Transverse colon (tissue), 4 donors: Measurements from ENCODE around the gene SUSD4. TPM values are rescaled to one million over a fixed set of nuclear protein-coding genes. Genes with fewer than 3 reads are reported as not detected.

ENCODE experiments used
- DNase-seq: peaks from one replicate; pipeline ENCODE4 v3.0.0-alpha.2; 2019
- H3K27ac ChIP-seq, 4 donors: fragments of 200-600 bp; sonication (generic); 2 replicates each; pipeline ENCODE4 v1.5.1; 2016 to 2018; ENCODE audit warnings: inconsistent platforms in 4 of 4
- H3K27me3 ChIP-seq: fragments of 200-600 bp; sonication (generic); 2 replicates; pipeline ENCODE4 v1.5.1; 2017; ENCODE audit warnings: inconsistent platforms
- H3K36me3 ChIP-seq, 4 donors: fragments of 200-600 bp; sonication (generic); 2 replicates each; pipeline ENCODE4 v1.5.1; 2017 to 2019; ENCODE audit warnings: inconsistent platforms in 4 of 4
- H3K4me1 ChIP-seq, 4 donors: fragments of 200-600 bp; sonication (generic); 2 replicates each; pipeline ENCODE4 v1.5.1; 2017 to 2020; ENCODE audit warnings: inconsistent platforms in 4 of 4
- H3K4me3 ChIP-seq, 4 donors: fragments of 200-600 bp; sonication (generic); 1 replicate in 1 of 4; 2 replicates in 3 of 4; pipeline versions ENCODE4 v1.5.1 to v1.6.1; 2017 to 2019; ENCODE audit warnings: inconsistent platforms in 4 of 4
- H3K9me3 ChIP-seq, 2 donors: fragments of 200-600 bp; sonication (generic); 2 replicates each; pipeline ENCODE4 v1.5.1; 2017 to 2019; ENCODE audit warnings: inconsistent platforms in 2 of 2
- EP300 ChIP-seq: sonication (generic); formaldehyde crosslinking; IDR thresholded peaks from one replicate; pipeline ENCODE4 v1.6.1; 2017; ENCODE audit warnings: antibody characterized with exemption, low read depth
- POLR2A ChIP-seq: fragments of 450-650 bp; IDR thresholded peaks from one replicate; pipeline ENCODE4 v1.6.1; 2016; ENCODE audit warnings: antibody characterized with exemption, mild to moderate bottlenecking, moderate library complexity
- POLR2AphosphoS5 ChIP-seq, 3 donors: sonication (generic); formaldehyde crosslinking; IDR thresholded peaks; one replicate each; pipeline ENCODE4 v1.6.1; 2016; ENCODE audit warnings: antibody characterized with exemption in 3 of 3
- WGBS, 2 donors: methylation state at CpG; one replicate each; pipeline ENCODE4 v1.1.5; 2018; ENCODE audit warnings: low coverage in 1 of 2; 5-methylcytosine and 5-hydroxymethylcytosine counted together
- in situ Hi-C, 4 donors: fragments of 200-750 bp; cut with MboI; loops; one replicate each; pipeline versions ENCODE4 v1.15.0 to v1.15.1; 2017; ENCODE audit warnings: low sequenced_read_pairs in 3 of 4, low pct_ligation_motif_present in 1 of 4, low pct_unique_long_range_greater_than_20kb in 1 of 4
- intact Hi-C: fragments of 100-400 bp; cut with DNase I; formaldehyde crosslinking; loops from one replicate; pipeline ENCODE4 v1.15.1; 2023; ENCODE audit warnings: low total_unique reads
- total RNA-seq, 4 donors: library from RNA; depleted of rRNA; stranded (reverse); fragments of >200 nt; gene quantifications; one replicate each; pipeline ENCODE4 v1.1.0, GENCODE V29; 2016
- TF ChIP-seq, protein P1 (sequence below), 5 experiments: fragments of 200-600 bp in 3 of 5; fragments of 450-650 bp in 2 of 5; sonication (generic) in 3 of 5; IDR thresholded peaks; 1 replicate in 2 of 5; 2 replicates in 3 of 5; pipeline ENCODE4 v1.5.1; 2016 to 2017; ENCODE audit warnings: antibody characterized with exemption in 5 of 5, inconsistent platforms in 3 of 5, mild to moderate bottlenecking in 2 of 5, moderate library complexity in 1 of 5

Gene SUSD4
- total RNA-seq, 4 donors from 2014 or later = 0.32 to 1.2 TPM; not detected in 2

DNA sequence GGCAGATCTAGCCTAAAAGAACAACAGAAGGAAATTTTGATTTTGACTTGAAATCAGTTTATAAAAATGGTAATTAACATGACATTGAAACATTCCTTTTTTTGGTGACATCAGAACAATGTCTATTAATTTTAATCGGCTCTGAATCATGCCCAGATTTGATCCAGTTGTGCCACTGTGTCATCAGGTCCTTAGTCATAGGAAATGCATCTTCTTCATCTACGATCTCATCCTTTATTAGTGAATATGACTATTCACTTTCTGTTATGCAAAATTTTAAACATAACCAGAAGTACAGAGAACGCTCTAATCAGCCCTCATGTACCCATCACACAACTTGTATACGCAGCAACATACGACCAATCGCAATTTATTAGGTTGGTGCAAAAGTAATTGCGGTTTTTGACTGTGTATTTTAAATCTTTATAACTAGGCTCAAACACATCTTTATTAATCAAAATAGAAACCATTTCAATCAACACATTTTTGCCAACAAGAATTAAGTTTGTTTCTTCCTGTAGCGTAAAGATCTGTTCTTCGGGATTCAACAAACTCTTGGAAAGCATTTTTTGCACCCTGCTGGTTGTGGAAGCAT is 180.6 kb downstream of the SUSD4 start:
- H3K27me3 ChIP-seq = no peaks in the 10 kb centered on the region
- no peak overlapping the region for H3K27ac ChIP-seq
- no peak for DNase-seq
- H3K4me3 ChIP-seq = no peak overlapping the region
- in situ Hi-C loops (no loop called here), intact Hi-C loops (no loop called here)
- H3K36me3 ChIP-seq = no peaks in the 10 kb centered on the region
- WGBS, 2 donors = 87 to 92% methylated on average over 9 of the region's 9 CpGs
- H3K9me3 ChIP-seq = no peaks in the 10 kb centered on the region
- TF ChIP-seq POLR2AphosphoS5 (IDR thresholded peaks at IDR 0.05) (no peak), POLR2A (no peak), EP300 (no peak)
- TF ChIP-seq, protein P1, sequence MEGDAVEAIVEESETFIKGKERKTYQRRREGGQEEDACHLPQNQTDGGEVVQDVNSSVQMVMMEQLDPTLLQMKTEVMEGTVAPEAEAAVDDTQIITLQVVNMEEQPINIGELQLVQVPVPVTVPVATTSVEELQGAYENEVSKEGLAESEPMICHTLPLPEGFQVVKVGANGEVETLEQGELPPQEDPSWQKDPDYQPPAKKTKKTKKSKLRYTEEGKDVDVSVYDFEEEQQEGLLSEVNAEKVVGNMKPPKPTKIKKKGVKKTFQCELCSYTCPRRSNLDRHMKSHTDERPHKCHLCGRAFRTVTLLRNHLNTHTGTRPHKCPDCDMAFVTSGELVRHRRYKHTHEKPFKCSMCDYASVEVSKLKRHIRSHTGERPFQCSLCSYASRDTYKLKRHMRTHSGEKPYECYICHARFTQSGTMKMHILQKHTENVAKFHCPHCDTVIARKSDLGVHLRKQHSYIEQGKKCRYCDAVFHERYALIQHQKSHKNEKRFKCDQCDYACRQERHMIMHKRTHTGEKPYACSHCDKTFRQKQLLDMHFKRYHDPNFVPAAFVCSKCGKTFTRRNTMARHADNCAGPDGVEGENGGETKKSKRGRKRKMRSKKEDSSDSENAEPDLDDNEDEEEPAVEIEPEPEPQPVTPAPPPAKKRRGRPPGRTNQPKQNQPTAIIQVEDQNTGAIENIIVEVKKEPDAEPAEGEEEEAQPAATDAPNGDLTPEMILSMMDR (IDR thresholded peaks at IDR 0.05) = no peak
- no peaks in the 10 kb centered on the region for H3K4me1 ChIP-seq

DNA sequence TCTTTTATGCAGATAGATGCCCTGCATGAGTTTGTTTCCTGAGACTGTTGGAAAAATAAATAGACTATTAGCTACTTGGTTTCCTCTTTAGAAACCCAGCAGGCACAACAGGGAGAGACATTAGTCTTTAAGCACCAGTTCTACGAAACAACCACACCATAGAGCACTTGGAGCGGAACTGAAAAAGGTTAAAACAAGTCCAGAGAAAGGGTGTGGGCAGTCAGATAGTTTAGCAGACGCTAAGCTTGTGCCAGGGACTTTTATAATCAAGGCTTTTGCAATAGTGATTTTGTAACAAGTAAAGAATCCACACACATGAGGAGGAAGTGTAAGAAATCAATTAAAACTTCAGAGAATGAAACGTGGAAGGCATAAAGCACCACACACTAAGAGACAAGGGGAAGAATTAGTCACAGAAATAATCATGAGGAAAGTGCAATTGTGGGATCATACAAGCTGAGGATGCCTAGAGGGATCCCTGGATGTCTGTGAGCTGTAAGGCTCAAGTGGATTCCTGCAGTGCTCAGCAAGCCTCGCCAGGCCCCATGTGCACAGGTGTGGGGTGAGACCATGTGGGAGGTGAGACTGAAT is 183.2 kb downstream of the SUSD4 start:
- Histone ChIP-seq H3K36me3 (no peaks in the 10 kb centered on the region), H3K4me3 (no peak overlapping the region), H3K27ac (peak overlapping the region; percentile 17 to 50 (median 38)), H3K9me3 (no peaks in the 10 kb centered on the region), H3K27me3 (no peaks in the 10 kb centered on the region), H3K4me1 (no peaks in the 10 kb centered on the region)
- 43 to 52% methylated on average over 4 to 5 of the region's 5 CpGs for WGBS, 2 donors
- intact Hi-C loops = no loop called here
- DNase-seq = no peak
- TF ChIP-seq POLR2AphosphoS5 (IDR thresholded peaks at IDR 0.05) = peak in 1 of 3 donors; percentile 32
- TF ChIP-seq, protein P1 (IDR thresholded peaks at IDR 0.05) = no peak
- in situ Hi-C loops = no loop called here

DNA sequence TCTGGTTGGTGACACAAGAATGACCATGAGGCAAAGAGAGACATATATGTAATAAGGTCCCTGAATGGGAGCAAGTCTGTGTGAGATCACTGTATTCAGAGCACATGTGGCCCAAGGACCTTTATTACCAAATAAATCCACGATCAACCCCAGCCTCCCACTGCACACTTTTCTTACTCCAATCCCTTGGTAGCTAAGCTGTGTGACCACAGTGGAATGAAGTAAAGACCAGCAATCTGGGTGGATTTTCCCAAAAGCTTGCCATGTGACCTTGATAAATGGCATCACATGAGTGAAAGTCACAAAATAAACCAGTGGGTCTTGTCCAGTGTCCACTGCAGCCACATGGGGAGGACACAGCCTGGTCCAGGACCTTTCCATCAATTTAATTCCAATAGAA is 184.2 kb downstream of the SUSD4 start:
- Histone ChIP-seq H3K27me3 (no peaks in the 10 kb centered on the region), H3K4me1 (no peaks in the 10 kb centered on the region), H3K4me3 (no peak overlapping the region), H3K27ac (no peak overlapping the region), H3K9me3 (no peaks in the 10 kb centered on the region), H3K36me3 (no peaks in the 10 kb centered on the region)
- TF ChIP-seq POLR2AphosphoS5 (IDR thresholded peaks at IDR 0.05) (no peak), EP300 (no peak), POLR2A (no peak)
- TF ChIP-seq, protein P1 (IDR thresholded peaks at IDR 0.05) = no peak
- DNase-seq = no peak
- in situ Hi-C loops = no loop called here
- WGBS, 2 donors = 55% methylated on average over 1 of the region's 1 CpG; no CpG with 5 or more reads in 1 of the 2 donors
- intact Hi-C loops = no loop called here

DNA sequence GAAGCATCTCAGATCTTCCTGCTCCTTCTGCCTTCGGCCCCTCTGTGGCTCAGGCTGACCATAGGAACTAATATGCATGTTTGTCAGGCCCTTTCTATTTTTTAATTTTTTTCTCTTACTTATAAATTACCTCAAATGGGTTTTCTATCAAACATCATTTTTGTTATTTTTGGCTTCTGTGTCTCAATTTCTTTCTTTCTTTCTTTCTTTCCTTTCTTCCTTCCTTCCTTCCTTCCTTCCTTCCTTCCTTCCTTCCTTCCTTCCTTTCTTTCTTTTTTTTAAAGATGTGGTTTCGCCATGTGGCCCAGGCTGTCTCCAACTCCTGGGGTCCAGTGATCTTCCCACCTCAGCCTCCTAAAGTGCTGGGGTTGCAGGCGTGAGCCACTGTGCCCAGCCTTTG is 184.7 kb downstream of the SUSD4 start:
- no peaks in the 10 kb centered on the region for H3K36me3 ChIP-seq
- in situ Hi-C loops = no loop called here
- no peak overlapping the region for H3K4me3 ChIP-seq
- intact Hi-C loops = no loop called here
- no peaks in the 10 kb centered on the region for H3K27me3 ChIP-seq
- DNase-seq = no peak
- no peaks in the 10 kb centered on the region for H3K4me1 ChIP-seq
- TF ChIP-seq POLR2A = no peak
- TF ChIP-seq EP300 = no peak
- TF ChIP-seq POLR2AphosphoS5 (IDR thresholded peaks at IDR 0.05) = no peak
- TF ChIP-seq, protein P1 (IDR thresholded peaks at IDR 0.05) = no peak
- H3K9me3 ChIP-seq = no peaks in the 10 kb centered on the region
- WGBS, 2 donors = 80 to 96% methylated on average over 1 to 3 of the region's 3 CpGs
- no peak overlapping the region for H3K27ac ChIP-seq
